Karpas-422 (cell line): ENCODE results near the gene FTL. TPM values are rescaled to one million over a fixed set of nuclear protein-coding genes. Genes with fewer than 3 reads are reported as not detected.

Experiments
- DNase-seq: peaks from one replicate; pipeline ENCODE4 v3.0.0-alpha.2; 2015
- H2AFZ ChIP-seq: fragments of 200-600 bp; sonication (generic); 2 replicates; pipeline ENCODE4 v1.6.1; 2014; ENCODE audit warnings: antibody characterized with exemption, low read length, mixed read lengths
- H3K27ac ChIP-seq: fragments of 200-600 bp; sonication (generic); 2 replicates; pipeline ENCODE4 v1.5.1; 2014; ENCODE audit warnings: mild to moderate bottlenecking, low read length, moderate library complexity
- H3K27me3 ChIP-seq: fragments of 200-600 bp; sonication (generic); 2 replicates; pipeline ENCODE4 v1.6.1; 2014; ENCODE audit warnings: low read length, mixed read lengths
- H3K36me3 ChIP-seq: fragments of 200-600 bp; sonication (generic); 2 replicates; pipeline ENCODE4 v1.6.1; 2014; ENCODE audit warnings: low read length, mixed read lengths; ENCODE audit not compliant: insufficient read depth
- H3K4me1 ChIP-seq: fragments of 200-600 bp; sonication (generic); 2 replicates; pipeline ENCODE4 v1.6.1; 2014; ENCODE audit warnings: mild to moderate bottlenecking, low read length, mixed read lengths
- H3K4me2 ChIP-seq: fragments of 200-600 bp; sonication (generic); 2 replicates; pipeline ENCODE4 v1.6.1; 2014; ENCODE audit warnings: low read length, low read depth, mild to moderate bottlenecking; ENCODE audit not compliant: poor library complexity, severe bottlenecking
- H3K4me3 ChIP-seq: fragments of 200-600 bp; sonication (generic); 2 replicates; pipeline ENCODE4 v1.5.1; 2014; ENCODE audit warnings: mild to moderate bottlenecking, antibody characterized with exemption, low read length, mixed read lengths
- H3K79me2 ChIP-seq: fragments of 200-600 bp; sonication (generic); 2 replicates; pipeline ENCODE4 v1.6.1; 2014; ENCODE audit warnings: mild to moderate bottlenecking, low read length, mixed read lengths
- H3K9ac ChIP-seq: fragments of 200-600 bp; sonication (generic); 2 replicates; pipeline ENCODE4 v1.6.0; 2014; ENCODE audit warnings: low read length
- H3K9me2 ChIP-seq: fragments of 200-600 bp; sonication (generic), shearing (Covaris generic); replicated peaks from 2 replicates; pipeline ENCODE4 v1.6.0; 2014; ENCODE audit warnings: mild to moderate bottlenecking, low read length, moderate library complexity; ENCODE audit not compliant: insufficient read depth
- H3K9me3 ChIP-seq: fragments of 300-700, 200-600 bp; sonication (generic); 2 replicates; pipeline ENCODE4 v1.6.1; 2014; ENCODE audit warnings: low read length, mixed read lengths
- H4K20me1 ChIP-seq: fragments of 200-600 bp; sonication (generic); 2 replicates; pipeline ENCODE4 v1.6.1; 2014; ENCODE audit warnings: mild to moderate bottlenecking, antibody characterized with exemption, low read length, low read depth; ENCODE audit not compliant: insufficient read depth
- total RNA-seq: library from RNA; depleted of rRNA; stranded (reverse); fragments of >200 nt; shearing (Covaris generic); gene quantifications from 2 replicates; pipeline ENCODE4 v1.2.3, GENCODE V29; 2014; ENCODE audit warnings: low replicate concordance

The FTL gene
- total RNA-seq, 1 experiment from 2014 or later = 6,638 TPM

DNA sequence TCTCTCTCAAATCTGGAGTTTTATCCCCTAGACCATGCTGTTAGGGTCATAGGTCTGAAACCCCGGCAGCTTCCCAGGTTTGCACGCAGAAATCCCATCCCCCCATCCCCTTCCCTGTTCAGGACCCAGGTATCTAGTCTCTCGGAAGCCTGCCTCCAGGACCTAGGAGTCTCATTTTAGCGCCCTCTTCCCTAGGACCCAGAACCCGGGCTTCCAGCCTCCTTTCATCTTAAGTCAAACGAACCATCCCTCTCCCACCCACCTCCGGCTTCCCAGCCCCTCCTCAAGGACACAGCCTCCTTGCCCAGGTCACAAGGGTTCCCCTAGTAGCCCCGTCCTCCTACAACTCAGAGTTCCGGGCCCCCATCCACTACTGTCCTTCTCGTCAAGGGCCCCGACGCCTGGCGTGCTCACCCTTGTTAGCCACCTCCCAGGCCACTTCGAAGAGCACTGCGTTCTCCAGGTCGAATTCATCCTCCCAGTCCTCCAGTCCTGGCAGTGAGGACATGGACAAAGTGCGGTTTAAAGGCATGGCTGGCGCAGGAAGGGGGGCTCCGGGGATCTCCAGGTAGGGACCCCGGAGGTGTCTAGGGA, 27.6 kb downstream of the FTL start:
- Histone ChIP-seq H2AFZ (peak overlapping the region; percentile 33; the same call in 1 of the 2 replicates), H3K9me3 (no peaks in the 10 kb centered on the region), H3K79me2 (peaks cover 68% of the 10 kb centered on the region), H3K36me3 (no peaks in the 10 kb centered on the region), H4K20me1 (peaks cover 18% of the 10 kb centered on the region), H3K4me2 (peak overlapping the region; percentile 86), H3K9ac (peak overlapping the region; percentile 91), H3K9me2 (no peaks in the 10 kb centered on the region), H3K4me3 (peak overlapping the region; percentile 87), H3K4me1 (peaks cover 23% of the 10 kb centered on the region), H3K27me3 (no peaks in the 10 kb centered on the region), H3K27ac (peak overlapping the region; percentile 46; the same call in 1 of the 2 replicates)
- DNase-seq = peak; percentile 74

GRCh38 chr19:48993175-48994034, 28.3 kb downstream of the FTL start, which contains the start of the genes GYS1 and RUVBL2:
TSS of gene GYS1 (minus strand) at chr19:48993309. CDS start at chr19:48993112, 197 bp downstream.
TSS of gene RUVBL2 (plus strand) at chr19:48993887. CDS start at chr19:48993912, 25 bp downstream.
- peaks cover 23% of the 10 kb centered on the region for H3K4me1 ChIP-seq
- peak; percentile 100 for DNase-seq
- H3K4me3 ChIP-seq = peak within 1 kb of the TSS; percentile 87
- H3K9me2 ChIP-seq = no peaks in the 10 kb centered on the region
- peak within 1 kb of the TSS; percentile 76 for H3K27ac ChIP-seq
- H3K27me3 ChIP-seq = no peaks in the 10 kb centered on the region
- H3K4me2 ChIP-seq = peak within 1 kb of the TSS; percentile 86
- no peaks in the 10 kb centered on the region for H3K9me3 ChIP-seq
- H2AFZ ChIP-seq = peak within 1 kb of the TSS; percentile 33; the same call in 1 of the 2 replicates
- H3K9ac ChIP-seq = peak within 1 kb of the TSS; percentile 91
- peaks cover 24% of the 10 kb centered on the region for H4K20me1 ChIP-seq
- H3K36me3 ChIP-seq = no peaks in the 10 kb centered on the region
- H3K79me2 ChIP-seq = peaks cover 75% of the 10 kb centered on the region

DNA sequence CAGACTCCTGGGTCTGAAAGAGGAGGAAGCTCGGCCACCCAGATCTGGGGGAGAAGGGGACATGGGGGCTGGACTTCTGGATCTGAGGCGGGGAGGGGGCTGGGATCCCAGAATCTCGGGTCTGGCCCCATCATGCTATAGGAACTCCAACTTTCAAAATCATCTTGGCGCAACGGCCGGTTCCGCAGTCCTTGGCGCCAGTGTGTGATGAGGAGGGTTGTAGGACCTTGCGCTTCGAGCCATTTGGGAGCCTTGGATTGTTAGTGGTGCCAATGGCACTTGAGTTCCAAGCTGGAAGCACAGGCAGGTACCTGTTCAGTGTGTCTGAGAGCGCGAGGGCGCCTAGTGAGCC, 28.9 kb downstream of the FTL start:
- H3K27ac ChIP-seq = peak overlapping the region; percentile 76
- H3K4me3 ChIP-seq = peak overlapping the region; percentile 87
- H3K36me3 ChIP-seq = no peaks in the 10 kb centered on the region
- peaks cover 23% of the 10 kb centered on the region for H3K4me1 ChIP-seq
- H3K4me2 ChIP-seq = peak overlapping the region; percentile 84
- H3K9me3 ChIP-seq = no peaks in the 10 kb centered on the region
- DNase-seq = peak; percentile 54
- H3K27me3 ChIP-seq = no peaks in the 10 kb centered on the region
- H2AFZ ChIP-seq = no peak overlapping the region
- no peaks in the 10 kb centered on the region for H3K9me2 ChIP-seq
- peak overlapping the region; percentile 87 for H3K9ac ChIP-seq
- H3K79me2 ChIP-seq = peaks cover 76% of the 10 kb centered on the region
- peaks cover 24% of the 10 kb centered on the region for H4K20me1 ChIP-seq

GRCh38 chr19:48997972-48998371, 32.9 kb downstream of the FTL start:
- Histone ChIP-seq H3K4me3 (no peak overlapping the region), H4K20me1 (peaks cover 24% of the 10 kb centered on the region), H3K4me2 (no peak overlapping the region), H3K4me1 (peaks cover 11% of the 10 kb centered on the region), H3K27ac (no peak overlapping the region), H3K36me3 (peaks cover 8% of the 10 kb centered on the region; the same call in 1 of the 2 replicates), H3K9ac (no peak overlapping the region), H3K9me2 (no peaks in the 10 kb centered on the region), H3K27me3 (no peaks in the 10 kb centered on the region), H2AFZ (no peak overlapping the region), H3K9me3 (no peaks in the 10 kb centered on the region), H3K79me2 (peaks cover 55% of the 10 kb centered on the region)
- peak; percentile 88 for DNase-seq

GRCh38 chr19:48999481-49000325, 34.6 kb downstream of the FTL start:
- no peaks in the 10 kb centered on the region for H3K9me2 ChIP-seq
- peaks cover 19% of the 10 kb centered on the region for H4K20me1 ChIP-seq

DNA sequence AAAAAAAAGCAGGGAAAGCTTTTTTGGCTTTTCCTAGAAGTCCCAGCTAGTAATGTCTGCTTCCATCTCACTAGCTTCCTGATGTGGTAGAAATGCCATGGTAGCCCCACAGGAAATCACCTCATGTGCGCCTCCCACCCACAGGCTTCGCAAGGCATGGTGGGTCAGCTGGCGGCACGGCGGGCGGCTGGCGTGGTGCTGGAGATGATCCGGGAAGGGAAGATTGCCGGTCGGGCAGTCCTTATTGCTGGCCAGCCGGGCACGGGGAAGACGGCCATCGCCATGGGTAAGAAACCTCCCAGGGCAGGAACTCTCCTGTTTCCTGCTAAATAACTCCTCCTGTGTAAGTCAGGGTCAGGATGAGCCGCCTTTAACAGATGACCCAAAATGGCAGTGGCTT, 39.0 kb downstream of the FTL start:
- no peak overlapping the region for H3K4me2 ChIP-seq
- H3K27me3 ChIP-seq = no peaks in the 10 kb centered on the region
- H3K9me2 ChIP-seq = no peaks in the 10 kb centered on the region
- no peak for DNase-seq
- H2AFZ ChIP-seq = no peak overlapping the region
- H4K20me1 ChIP-seq = 0 out of 2 replicates have a peak, but pooled peaks cover 3% of the 10 kb centered on the region
- no peak overlapping the region for H3K9ac ChIP-seq
- H3K79me2 ChIP-seq = peaks cover 9% of the 10 kb centered on the region; the same call in 1 of the 2 replicates
- H3K27ac ChIP-seq = no peak overlapping the region
- H3K4me1 ChIP-seq = no peaks in the 10 kb centered on the region
- no peak overlapping the region for H3K4me3 ChIP-seq
- peaks cover 39% of the 10 kb centered on the region for H3K36me3 ChIP-seq
- no peaks in the 10 kb centered on the region for H3K9me3 ChIP-seq

More at GRCh38 chr19:48999481-49000325, 34.6 kb downstream of the FTL start:
- Histone ChIP-seq H3K79me2 (peaks cover 44% of the 10 kb centered on the region), H3K4me2 (no peak overlapping the region), H3K27me3 (no peaks in the 10 kb centered on the region), H3K27ac (no peak overlapping the region), H3K9ac (no peak overlapping the region), H3K9me3 (no peaks in the 10 kb centered on the region), H3K4me1 (peaks cover 7% of the 10 kb centered on the region), H3K36me3 (peaks cover 23% of the 10 kb centered on the region), H3K4me3 (no peak overlapping the region), H2AFZ (no peak overlapping the region)
- peak; percentile 92 for DNase-seq

GRCh38 chr19:49004964-49005614, 40.0 kb downstream of the FTL start:
- Histone ChIP-seq H3K79me2 (peaks cover under 1% of the 10 kb centered on the region; the same call in 1 of the 2 replicates), H3K4me1 (no peaks in the 10 kb centered on the region), H3K9ac (no peak overlapping the region), H3K9me2 (no peaks in the 10 kb centered on the region), H3K9me3 (no peaks in the 10 kb centered on the region), H3K4me2 (no peak overlapping the region), H3K36me3 (peaks cover 38% of the 10 kb centered on the region), H3K4me3 (no peak overlapping the region), H3K27me3 (no peaks in the 10 kb centered on the region), H3K27ac (no peak overlapping the region), H2AFZ (no peak overlapping the region), H4K20me1 (0 out of 2 replicates have a peak, but pooled peaks cover 3% of the 10 kb centered on the region)
- DNase-seq = no peak
